ENCODE measurements around the gene MDP1.

The MDP1 gene

GRCh38 chr14:24215495-24216344 lies at the start of gene MDP1:
TSS of gene MDP1 (minus strand) at chr14:24216066. CDS start at chr14:24215955, 111 bp downstream.
- DNase-seq, result peak; percentile 89

GRCh38 chr14:24264298-24264697 lies 48.4 kb upstream of the MDP1 start:
- peak; percentile 25 for DNase-seq

- DNase-seq, result no peak
Observed at GRCh38 chr14:24263848-24264247, 48.0 kb upstream of the MDP1 start.

DNA sequence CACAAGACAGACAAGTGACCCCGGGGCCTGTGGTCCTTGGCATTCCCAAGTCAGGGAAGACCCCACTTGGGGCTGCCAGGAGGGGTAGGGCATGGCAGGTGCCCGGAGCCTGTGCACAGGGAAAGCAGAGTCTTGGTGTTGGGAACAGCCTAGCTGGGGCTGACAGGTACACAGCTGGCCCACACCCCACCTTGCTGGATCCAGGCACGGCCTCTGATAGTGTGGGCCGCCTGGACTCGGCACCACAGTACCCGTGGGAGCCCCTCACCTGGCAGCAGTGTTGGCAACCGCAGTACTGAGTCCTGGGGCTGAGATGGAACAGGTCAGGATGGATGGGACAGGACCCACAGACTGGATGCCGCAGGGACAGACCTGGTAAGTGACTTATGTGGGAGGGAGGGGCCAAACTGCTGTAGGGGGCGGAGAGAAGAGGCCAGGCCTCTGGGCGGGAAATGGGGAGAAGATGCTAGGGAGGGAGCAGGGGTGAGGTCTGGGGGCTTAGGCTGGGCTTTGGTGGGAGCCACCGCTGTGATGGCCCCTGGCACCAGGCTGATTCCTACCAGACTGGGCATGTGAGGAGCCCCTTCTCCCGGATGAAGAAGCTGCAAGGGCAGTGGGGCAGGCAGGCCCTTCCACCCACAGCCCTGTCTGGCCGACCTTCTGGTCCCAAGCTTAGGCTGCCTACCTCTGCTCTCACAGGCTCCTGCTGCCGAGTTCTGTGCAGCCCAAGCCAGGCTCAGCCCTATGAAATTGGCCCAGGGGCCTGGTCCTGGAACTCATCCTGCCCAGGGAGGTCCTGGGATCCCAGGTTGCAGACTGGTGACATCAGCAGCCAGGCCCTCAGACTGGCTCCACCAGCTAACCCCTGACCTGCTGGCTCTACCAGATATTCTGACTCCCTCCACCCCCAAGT lies 47.2 kb upstream of the MDP1 start, which contains the start of gene TGM1:
TGM1 (minus strand) TSS at position 357 of the 913 bp plus-strand sequence. CDS start 825 bp downstream, outside the sequence.
- DNase-seq, result no peak

DNA sequence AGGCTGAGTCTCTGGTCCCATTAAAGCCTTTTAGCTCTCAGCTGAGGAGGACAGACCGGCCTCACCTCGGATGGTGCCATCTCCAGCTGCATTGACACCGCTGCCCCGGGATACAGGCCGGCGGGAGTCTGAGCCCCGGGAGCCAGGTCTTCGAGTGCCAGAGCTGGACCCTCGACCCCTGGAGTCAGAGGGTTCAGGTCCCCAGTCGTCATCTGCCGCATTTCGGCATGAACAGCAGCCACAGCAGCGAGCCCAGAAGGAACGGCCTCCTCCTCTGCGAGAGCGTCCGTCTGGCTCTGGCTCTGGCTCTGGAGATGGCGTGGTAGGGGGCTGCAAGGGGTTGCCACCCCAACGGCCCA lies 46.1 kb upstream of the MDP1 start:
- no peak for DNase-seq

DNA sequence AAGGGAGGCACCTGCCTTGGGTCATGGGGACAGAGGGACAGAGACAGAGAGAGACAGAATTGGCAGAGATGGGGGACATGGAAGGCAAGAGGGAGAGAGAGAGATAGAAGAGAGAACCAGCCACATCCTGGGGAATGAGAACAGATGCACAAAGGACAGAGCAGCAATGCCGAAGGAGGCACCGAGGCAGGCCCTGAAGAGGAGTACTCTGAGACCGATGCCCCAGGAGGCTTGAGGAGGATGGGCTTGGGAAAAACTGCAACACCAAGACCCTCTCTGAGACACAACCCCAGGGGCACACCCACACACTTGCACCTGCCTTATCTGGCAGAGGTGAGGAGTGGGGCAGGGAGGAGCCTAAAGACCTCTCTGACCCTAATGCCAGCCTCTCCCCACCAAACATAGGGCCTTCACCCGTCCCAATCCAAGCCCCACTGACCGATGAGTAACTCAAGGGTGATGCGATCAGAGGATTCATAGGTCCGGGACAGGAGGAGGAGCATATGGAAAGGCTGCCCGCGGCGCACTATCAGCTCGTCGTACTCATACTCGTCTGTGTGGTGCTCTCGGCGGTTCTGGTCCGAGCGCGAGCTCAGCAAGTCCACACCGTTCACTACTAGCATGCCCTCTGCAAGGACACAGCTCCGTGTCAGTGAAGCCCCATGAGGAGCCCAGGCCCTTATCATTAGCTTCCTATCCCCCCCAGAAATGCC lies 45.5 kb upstream of the MDP1 start:
- no peak for DNase-seq

DNA sequence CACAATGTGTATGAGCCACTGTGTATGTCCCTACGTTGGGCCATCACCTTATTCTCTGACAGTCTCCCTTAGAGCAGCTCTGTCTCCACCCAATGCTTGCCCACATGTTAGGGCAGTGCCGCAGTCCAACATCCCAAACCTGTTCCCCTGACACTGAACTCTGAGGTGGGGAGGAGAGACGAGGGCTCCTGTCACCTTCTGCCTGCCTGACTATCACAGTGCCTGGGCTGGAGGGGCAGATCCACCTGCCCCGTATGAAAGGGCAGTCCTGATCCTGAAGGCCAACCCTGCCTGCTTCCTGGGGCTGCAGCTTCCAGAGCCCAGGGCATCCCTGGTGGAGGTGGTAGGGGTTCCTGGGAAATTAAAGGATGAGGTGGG lies 44.9 kb upstream of the MDP1 start:
- DNase-seq, result no peak

DNA sequence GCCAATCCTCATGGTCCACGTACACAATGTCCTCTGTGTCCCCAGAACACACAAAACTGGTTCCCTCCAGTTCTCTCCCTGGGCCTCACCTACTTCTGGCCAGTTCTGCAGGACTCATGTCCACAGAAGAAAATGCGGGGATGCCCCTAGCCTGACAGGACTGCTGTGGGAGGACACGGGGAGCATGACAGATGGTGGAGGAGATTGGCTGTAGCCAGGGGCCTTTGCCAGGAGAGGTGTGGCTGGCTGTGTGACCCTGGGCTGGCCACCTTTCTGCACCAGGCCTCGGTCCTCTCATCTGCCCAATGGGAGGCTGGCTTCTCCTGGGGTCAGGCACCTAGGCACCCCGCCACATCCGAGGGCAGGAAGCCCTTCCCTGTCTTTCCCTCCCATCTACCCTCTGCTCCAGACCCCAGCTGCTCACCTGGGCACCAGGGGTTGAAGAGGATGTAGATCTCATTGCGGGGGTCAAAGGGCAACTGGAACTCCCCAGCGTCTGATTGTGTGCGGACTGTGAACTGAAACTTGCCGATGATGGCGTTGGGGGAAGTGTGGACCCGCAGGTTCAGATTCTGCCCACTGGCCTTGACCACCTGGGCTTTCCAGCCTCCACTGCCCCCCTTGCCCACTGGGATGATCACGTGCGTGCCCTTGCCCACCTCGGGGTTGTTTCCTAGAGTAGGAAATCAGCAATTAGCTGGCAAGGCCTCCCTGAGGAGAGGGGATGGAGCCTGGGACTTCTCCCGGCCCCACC lies 44.3 kb upstream of the MDP1 start:
- no peak for DNase-seq

DNA sequence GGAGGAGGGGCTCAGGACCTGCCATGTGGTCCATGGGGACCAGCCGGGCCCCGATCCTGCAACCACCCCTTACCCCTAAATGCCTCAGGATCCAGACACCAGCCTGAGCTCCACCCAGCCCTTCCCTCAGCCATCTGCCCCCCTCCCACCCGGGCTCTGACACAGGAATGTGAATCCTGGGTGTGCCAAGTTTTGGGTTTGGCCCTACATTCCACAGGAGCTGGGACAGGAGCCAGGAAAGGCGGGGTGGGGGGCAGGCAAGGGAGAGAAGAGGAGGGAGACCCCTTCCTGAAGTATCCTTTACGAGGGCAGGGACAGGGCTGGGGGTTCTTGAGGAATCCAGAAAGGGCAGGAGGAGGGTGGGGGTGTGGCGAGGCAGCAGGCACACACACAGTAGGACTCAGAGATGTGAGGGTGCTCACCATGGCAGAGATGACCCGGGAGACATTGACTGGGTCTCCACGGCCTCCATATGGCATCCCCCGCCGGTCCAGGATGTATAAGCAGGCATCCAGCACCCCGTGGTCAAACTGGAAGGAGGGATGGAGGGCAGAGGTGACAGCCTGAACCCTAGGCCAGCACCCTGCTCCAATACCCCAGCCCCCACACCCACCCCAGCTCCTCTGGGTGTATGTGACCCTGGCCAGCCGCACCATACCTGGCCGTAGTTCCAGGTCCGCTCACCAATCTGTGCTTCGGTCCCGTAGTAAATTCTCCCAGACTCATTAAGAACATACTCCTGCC lies 43.6 kb upstream of the MDP1 start:
- DNase-seq, result peak; percentile 70

DNA sequence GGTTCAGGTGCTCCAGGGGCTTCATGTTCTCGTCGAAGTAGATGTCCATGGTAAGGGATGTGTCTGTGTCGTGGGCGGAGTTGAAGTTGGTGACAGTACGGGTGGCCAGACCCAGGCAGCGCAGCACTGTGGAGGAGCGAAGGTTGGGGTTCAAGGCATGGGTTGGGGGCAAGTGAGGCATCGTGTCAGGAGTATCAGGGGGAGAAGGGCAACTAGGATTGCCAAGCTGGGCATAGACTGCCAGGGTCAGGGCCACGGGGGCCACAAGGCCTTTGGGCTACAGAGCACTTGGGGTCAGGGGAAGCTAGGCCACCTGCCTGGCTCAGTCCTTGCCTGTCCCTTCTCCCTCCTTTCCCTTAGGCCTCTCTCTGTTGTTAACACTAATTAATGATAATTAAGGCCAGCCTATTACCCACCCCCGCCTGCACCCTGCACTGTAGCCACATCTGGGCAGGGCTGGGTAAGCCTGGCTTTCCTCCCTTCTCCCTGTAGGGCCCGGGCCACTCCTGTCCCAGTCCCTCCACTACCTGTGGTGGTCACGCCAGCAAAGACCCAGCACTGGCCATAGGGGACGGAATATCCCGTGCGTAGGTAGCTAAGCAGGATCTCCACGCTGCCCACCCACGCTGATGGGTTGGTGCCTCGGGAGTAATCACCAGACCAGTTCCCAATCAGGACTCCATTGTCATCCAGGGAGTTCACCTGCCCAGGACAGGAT lies 42.8 kb upstream of the MDP1 start:
- DNase-seq, result peak; percentile 16

DNA sequence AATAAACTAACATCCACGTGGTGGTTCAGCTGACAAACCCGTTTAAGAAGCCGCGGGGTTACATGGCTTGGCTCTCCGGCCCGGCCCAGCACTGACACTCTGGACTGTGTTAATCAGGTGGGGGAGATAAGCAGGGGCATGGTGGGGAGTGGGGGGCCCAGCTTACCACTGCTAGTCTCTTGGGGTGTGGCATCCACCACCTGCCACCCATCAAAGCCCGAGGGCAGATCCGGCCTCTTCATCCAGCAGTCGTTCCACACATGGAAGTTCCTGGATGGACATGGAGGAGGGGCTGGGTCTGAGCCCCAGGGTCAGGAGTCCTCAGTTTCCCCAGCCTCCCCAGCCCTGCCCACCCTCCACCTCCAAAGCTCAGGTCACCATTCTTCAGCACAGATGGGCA lies 42.3 kb upstream of the MDP1 start:
- DNase-seq, result no peak

GRCh38 chr14:24256960-24257359 lies 41.1 kb upstream of the MDP1 start:
- no peak for DNase-seq

DNA sequence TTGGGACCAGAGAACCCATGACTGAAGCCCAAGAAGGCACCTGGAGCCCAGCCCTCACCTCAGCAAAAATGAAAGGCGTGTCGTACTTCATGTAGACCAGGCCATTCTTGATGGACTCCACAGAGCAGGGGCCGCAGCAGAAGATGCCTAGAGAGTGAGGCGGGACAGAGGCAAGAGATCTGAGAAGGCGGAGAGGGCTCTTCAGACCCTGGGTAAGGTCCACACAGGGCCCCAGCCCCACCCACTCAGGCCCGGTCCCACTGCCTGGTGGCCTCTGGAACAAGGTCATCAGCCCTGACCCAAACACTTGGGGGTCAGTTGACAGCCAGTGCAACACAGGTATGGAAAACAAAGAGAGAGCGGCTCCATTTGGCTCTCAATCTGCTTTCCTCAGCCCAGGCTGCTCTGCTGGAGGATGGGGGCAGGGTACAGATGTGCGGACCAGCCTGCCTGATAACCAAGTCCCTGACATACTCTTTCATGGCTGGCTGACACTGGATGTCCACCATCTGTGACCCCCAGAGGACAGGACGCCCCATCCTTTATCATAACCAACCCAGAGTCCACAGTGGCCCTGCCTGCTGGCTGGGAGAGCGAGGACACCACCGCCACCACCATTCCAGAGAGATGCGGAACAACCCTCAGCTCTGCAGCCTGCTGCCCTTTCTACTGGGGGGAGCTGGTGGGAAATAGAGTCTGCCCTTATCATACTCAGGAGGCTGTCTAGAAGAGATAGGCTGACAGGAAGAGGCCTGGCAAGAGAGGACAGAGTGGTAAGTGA lies 40.3 kb upstream of the MDP1 start:
- no peak for DNase-seq

GRCh38 chr14:24255438-24255837 lies 39.6 kb upstream of the MDP1 start:
- peak; percentile 15 for DNase-seq

DNA sequence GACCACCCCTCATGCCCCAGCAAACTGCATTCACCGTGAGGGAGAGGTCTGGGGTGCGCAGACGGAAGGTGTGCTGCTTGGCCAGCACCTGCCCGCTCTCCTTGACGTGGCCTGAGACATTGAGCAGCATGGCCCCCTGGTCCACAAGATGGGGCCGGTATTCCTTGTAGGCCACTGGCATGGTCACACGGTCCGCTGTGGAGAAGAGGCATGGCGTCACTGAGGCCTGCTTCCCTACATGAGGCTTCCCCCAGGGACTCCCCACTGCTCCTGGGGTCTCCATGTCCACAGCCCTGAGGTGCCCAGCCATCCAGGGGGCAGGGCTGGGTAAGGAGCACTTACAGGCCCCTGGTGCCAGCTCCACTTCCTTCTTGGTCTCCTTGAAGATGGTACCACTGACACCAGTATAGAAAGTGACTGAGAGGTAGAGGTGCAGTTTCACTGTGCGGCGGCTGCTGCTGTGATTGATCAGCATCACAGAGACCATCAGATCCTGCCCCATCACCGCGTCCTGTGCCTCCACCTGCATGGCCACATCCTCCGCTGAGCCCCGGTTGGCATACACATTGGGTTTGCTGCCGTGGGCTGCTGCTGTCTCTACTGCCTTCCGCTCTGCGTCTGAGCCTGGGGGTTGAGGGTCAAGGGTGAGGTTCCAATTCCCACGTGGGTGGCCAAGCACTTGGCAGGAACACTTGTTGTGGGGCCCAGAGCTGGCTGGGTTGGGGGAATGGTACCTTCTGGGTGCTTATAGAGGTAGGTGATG lies 38.9 kb upstream of the MDP1 start:
- DNase-seq, result peak; percentile 11

GRCh38 chr14:24253936-24254335 lies 38.1 kb upstream of the MDP1 start:
- DNase-seq, result peak; percentile 12

DNA sequence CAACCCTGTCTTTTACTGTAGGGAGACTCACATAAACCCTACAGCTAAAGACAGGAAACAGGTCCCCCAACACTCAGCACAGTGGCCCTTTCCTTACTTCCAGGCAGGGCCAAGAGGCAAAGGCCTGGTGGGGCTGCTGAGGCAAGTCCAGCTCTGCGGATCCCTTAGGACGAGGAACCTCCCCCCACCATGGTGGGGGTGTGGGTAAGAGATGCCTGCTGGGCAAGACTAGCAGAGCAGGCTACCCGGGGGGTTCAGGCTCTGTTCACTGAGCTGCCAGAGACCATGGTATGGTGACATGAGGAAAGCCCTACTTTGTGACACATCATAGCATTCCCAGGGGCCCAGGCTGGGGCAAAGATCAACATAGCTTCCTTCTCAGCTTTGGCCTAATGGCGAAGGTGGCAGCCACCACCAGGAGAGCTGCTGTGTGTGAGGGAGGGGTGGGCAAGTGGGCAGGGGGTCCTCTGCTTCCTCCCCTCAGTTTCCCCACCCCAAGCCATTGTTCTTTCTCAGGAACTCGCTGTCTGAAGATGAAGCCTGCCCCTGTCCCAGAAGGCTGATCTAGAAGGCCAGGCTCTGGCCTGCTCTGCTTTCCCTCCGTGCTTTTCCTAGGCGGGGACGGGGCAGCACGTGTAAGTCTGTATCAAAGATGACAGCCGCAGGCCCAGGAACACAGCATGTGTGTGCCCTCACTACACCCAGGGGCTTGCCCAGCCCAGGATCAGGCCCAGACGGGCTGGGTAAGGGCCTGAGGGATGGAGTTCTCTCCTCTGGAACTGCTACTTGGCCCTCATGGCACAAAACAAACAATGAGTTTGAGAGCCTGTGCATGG lies 36.6 kb upstream of the MDP1 start:
- DNase-seq, result peak; percentile 13

DNA sequence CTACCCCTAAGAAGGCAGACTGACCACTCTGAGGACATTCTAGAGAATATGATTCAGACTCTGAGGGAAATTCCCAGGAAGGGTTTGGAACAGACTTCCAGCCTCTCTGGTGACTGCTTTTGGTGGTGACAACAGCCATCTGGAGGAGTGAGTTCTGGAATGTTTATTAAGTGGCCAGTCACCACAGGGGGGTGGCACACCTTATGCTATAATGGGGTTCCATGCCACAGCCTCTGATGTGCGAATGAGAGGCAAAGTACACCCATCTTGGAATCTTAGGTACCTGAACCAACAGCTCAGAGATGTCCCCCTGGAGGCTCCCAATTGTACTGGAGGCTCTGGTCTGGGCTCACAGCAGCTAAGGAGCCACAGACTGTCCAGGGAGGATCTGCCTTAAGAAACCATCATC lies 36.0 kb upstream of the MDP1 start:
- DNase-seq, result no peak
